Esophagus muscularis mucosa (tissue), 4 donors: ENCODE data around the gene REXO4. TPM values are rescaled to one million over a fixed set of nuclear protein-coding genes. Genes with fewer than 3 reads are reported as not detected.

ENCODE experiments used
- DNase-seq: peaks from one replicate; pipeline ENCODE4 v3.0.0-alpha.2; 2017; ENCODE audit errors: extremely low spot score
- H3K27ac ChIP-seq, 4 donors: fragments of 200-600 bp; sonication (generic); replicated peaks in 1 of 4; 1 replicate in 3 of 4; 2 replicates in 1 of 4; pipeline ENCODE4 v1.5.1; 2016 to 2019; ENCODE audit warnings: mild to moderate bottlenecking in 1 of 4
- H3K27me3 ChIP-seq, 4 donors: fragments of 200-600 bp; sonication (generic); one replicate each; pipeline versions ENCODE4 v1.5.1 to v1.6.0; 2016 to 2019
- H3K36me3 ChIP-seq, 4 donors: fragments of 200-600 bp; sonication (generic); one replicate each; pipeline ENCODE4 v1.5.1; 2016 to 2019
- H3K4me1 ChIP-seq, 4 donors: fragments of 200-600 bp; sonication (generic); one replicate each; pipeline ENCODE4 v1.5.1; 2016 to 2019
- H3K4me3 ChIP-seq, 4 donors: fragments of 200-600 bp; sonication (generic); 1 replicate in 2 of 4; 2 replicates in 2 of 4; pipeline ENCODE4 v1.5.1; 2016 to 2019; ENCODE audit warnings: mild to moderate bottlenecking in 4 of 4, moderate library complexity in 1 of 4
- H3K9me3 ChIP-seq, 4 donors: fragments of 200-600 bp; sonication (generic); 1 replicate in 3 of 4; 2 replicates in 1 of 4; pipeline ENCODE4 v1.5.1; 2016 to 2019
- EP300 ChIP-seq: sonication (generic); formaldehyde crosslinking; IDR thresholded peaks from one replicate; pipeline ENCODE4 v1.6.1; 2017; ENCODE audit warnings: antibody characterized with exemption
- POLR2A ChIP-seq: fragments of 450-650 bp; IDR thresholded peaks from one replicate; pipeline ENCODE4 v1.6.1; 2017; ENCODE audit warnings: antibody characterized with exemption, moderate library complexity, mild to moderate bottlenecking, low read depth
- POLR2AphosphoS5 ChIP-seq, 2 donors: sonication (generic); formaldehyde crosslinking; IDR thresholded peaks; one replicate each; pipeline ENCODE4 v1.6.1; 2017; ENCODE audit warnings: antibody characterized with exemption in 2 of 2
- WGBS: methylation state at CpG from one replicate; pipeline ENCODE4 v1.1.5; 2018; 5-methylcytosine and 5-hydroxymethylcytosine counted together
- intact Hi-C: fragments of 100-400 bp; cut with DNase I; formaldehyde crosslinking; loops from one replicate; pipeline ENCODE4 v1.15.1; 2023
- total RNA-seq, 4 donors: library from RNA; depleted of rRNA; stranded (reverse); fragments of >200 nt; gene quantifications; one replicate each; pipeline versions ENCODE4 v1.1.0 to v1.2.1, GENCODE V29; 2016
- TF ChIP-seq, protein P1 (sequence below), 3 experiments: fragments of 200-600 bp in 2 of 3; fragments of 450-650 bp in 1 of 3; sonication (generic) in 2 of 3; IDR thresholded peaks; one replicate each; pipeline ENCODE4 v1.5.1; 2017 to 2019; ENCODE audit warnings: antibody characterized with exemption in 3 of 3, mild to moderate bottlenecking in 2 of 3, moderate library complexity in 1 of 3

The REXO4 gene
- total RNA-seq, 4 donors from 2014 or later: 15.0 to 28.9 (median 22.4) TPM

- H3K27me3 ChIP-seq: peaks cover 0 to 44% (median 2%) of the 10 kb centered on the region in 4 donors
- H3K9me3 ChIP-seq: no peaks in the 10 kb centered on the region
- no peaks in the 10 kb centered on the region for H3K36me3 ChIP-seq
- TF ChIP-seq EP300 (no peak), POLR2A (no peak), POLR2AphosphoS5 (IDR thresholded peaks at IDR 0.05) (no peak)
- TF ChIP-seq, protein P1, sequence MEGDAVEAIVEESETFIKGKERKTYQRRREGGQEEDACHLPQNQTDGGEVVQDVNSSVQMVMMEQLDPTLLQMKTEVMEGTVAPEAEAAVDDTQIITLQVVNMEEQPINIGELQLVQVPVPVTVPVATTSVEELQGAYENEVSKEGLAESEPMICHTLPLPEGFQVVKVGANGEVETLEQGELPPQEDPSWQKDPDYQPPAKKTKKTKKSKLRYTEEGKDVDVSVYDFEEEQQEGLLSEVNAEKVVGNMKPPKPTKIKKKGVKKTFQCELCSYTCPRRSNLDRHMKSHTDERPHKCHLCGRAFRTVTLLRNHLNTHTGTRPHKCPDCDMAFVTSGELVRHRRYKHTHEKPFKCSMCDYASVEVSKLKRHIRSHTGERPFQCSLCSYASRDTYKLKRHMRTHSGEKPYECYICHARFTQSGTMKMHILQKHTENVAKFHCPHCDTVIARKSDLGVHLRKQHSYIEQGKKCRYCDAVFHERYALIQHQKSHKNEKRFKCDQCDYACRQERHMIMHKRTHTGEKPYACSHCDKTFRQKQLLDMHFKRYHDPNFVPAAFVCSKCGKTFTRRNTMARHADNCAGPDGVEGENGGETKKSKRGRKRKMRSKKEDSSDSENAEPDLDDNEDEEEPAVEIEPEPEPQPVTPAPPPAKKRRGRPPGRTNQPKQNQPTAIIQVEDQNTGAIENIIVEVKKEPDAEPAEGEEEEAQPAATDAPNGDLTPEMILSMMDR (IDR thresholded peaks at IDR 0.05): no peak
- no peak overlapping the region for H3K4me3 ChIP-seq
- 70% methylated on average over 2 of the region's 12 CpGs for WGBS
- no peak for DNase-seq
- H3K4me1 ChIP-seq: no peaks in the 10 kb centered on the region
- H3K27ac ChIP-seq: no peak overlapping the region
- intact Hi-C loops: no loop called here
Measured at GRCh38 chr9:133389025-133389557, 28.7 kb downstream of the REXO4 start.

GRCh38 chr9:133387680-133388079 lies 30.1 kb downstream of the REXO4 start:
- intact Hi-C loops: no loop called here
- Histone ChIP-seq H3K36me3 (no peaks in the 10 kb centered on the region), H3K4me3 (no peak overlapping the region), H3K27me3 (peaks cover 0 to 30% (median 0%) of the 10 kb centered on the region in 4 donors), H3K9me3 (no peaks in the 10 kb centered on the region), H3K27ac (no peak overlapping the region), H3K4me1 (no peaks in the 10 kb centered on the region)
- no peak for TF ChIP-seq EP300
- TF ChIP-seq, protein P1 (IDR thresholded peaks at IDR 0.05): no peak
- TF ChIP-seq POLR2A: no peak
- TF ChIP-seq POLR2AphosphoS5 (IDR thresholded peaks at IDR 0.05): no peak
- no peak for DNase-seq
- 81% methylated on average over 9 of the region's 9 CpGs for WGBS

- Histone ChIP-seq H3K27ac (no peak overlapping the region), H3K9me3 (no peaks in the 10 kb centered on the region), H3K4me3 (no peak overlapping the region), H3K4me1 (no peaks in the 10 kb centered on the region), H3K36me3 (no peaks in the 10 kb centered on the region), H3K27me3 (peaks cover 0 to 22% (median 0%) of the 10 kb centered on the region in 4 donors)
- intact Hi-C loops: no loop called here
- 81% methylated on average over 8 of the region's 13 CpGs for WGBS
- no peak for DNase-seq
- TF ChIP-seq POLR2A (no peak), EP300 (no peak), POLR2AphosphoS5 (IDR thresholded peaks at IDR 0.05) (no peak)
- TF ChIP-seq, protein P1 (IDR thresholded peaks at IDR 0.05): no peak
Measured at GRCh38 chr9:133386338-133386737, 31.5 kb downstream of the REXO4 start.

DNA sequence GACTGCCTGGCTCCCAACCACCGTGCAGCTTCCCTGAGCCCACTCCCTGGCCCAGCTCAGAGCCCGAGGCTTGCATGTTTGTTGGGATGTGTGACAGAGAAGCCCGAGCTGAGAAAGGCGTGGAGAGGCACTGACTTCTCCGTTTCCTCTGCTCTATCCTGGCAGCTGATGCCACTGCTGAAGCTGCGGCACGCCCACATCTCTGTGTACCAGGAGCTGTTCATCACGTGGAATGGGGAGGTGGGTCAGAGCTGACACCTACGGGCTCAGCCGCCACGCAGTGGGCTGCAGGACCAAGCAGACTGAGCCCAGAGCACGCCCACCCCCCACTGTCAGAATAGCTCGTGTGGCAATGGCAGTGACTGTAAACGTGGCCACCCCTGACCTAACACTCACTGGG lies 32.4 kb downstream of the REXO4 start:
- H3K27ac ChIP-seq: no peak overlapping the region
- intact Hi-C loops: no loop called here
- H3K36me3 ChIP-seq: no peaks in the 10 kb centered on the region
- H3K27me3 ChIP-seq: peaks cover 0 to 15% (median 0%) of the 10 kb centered on the region in 4 donors
- H3K9me3 ChIP-seq: no peaks in the 10 kb centered on the region
- H3K4me1 ChIP-seq: no peaks in the 10 kb centered on the region
- DNase-seq: no peak
- 87% methylated on average over 13 of the region's 14 CpGs for WGBS
- H3K4me3 ChIP-seq: no peak overlapping the region
- TF ChIP-seq POLR2AphosphoS5 (IDR thresholded peaks at IDR 0.05) (no peak), POLR2A (no peak), EP300 (no peak)
- TF ChIP-seq, protein P1 (IDR thresholded peaks at IDR 0.05): no peak

GRCh38 chr9:133384736-133385321 lies 33.0 kb downstream of the REXO4 start:
- TF ChIP-seq, protein P1 (IDR thresholded peaks at IDR 0.05): no peak
- TF ChIP-seq POLR2AphosphoS5 (IDR thresholded peaks at IDR 0.05) (no peak), POLR2A (no peak), EP300 (no peak)
- 93% methylated on average over 17 of the region's 17 CpGs for WGBS
- Histone ChIP-seq H3K36me3 (no peaks in the 10 kb centered on the region), H3K9me3 (no peaks in the 10 kb centered on the region), H3K27ac (no peak overlapping the region), H3K4me1 (no peaks in the 10 kb centered on the region), H3K27me3 (peaks cover 0 to 11% (median 0%) of the 10 kb centered on the region in 4 donors), H3K4me3 (no peak overlapping the region)
- intact Hi-C loops: no loop called here
- no peak for DNase-seq
